Fibroblast of the aortic adventitia (primary cell): ENCODE results near the gene TSHZ1. TPM values are rescaled to one million over a fixed set of nuclear protein-coding genes. Genes with fewer than 3 reads are reported as not detected.

ENCODE experiments used
- DNase-seq: peaks from one replicate; pipeline ENCODE4 v3.0.0-alpha.2; 2010; ENCODE audit warnings: low read depth
- H3K4me3 ChIP-seq: 2 replicates; pipeline ENCODE4 v1.5.1; 2011; ENCODE audit warnings: low read depth, mild to moderate bottlenecking, control low read depth, low read length, moderate library complexity
- CTCF ChIP-seq: IDR thresholded peaks from 2 replicates; pipeline ENCODE4 v1.5.1; 2011; ENCODE audit warnings: mild to moderate bottlenecking, low read length, control low read depth, inconsistent platforms; ENCODE audit not compliant: insufficient read depth
- total RNA-seq: library from RNA; depleted of rRNA; stranded (reverse); fragments of >200 nt; gene quantifications from 2 replicates; pipeline ENCODE4 v1.2.3, GENCODE V29; 2012; ENCODE audit warnings: low replicate concordance

Gene TSHZ1
- total RNA-seq, 1 donor, result 7.9 TPM

GRCh38 chr18:75170916-75171315 is 39.7 kb upstream of the TSHZ1 start:
- no peak for DNase-seq
- no peak overlapping the region for H3K4me3 ChIP-seq

GRCh38 chr18:75172299-75173124 is 38.1 kb upstream of the TSHZ1 start:
- no peak overlapping the region for H3K4me3 ChIP-seq
- DNase-seq, result no peak
- no peak for TF ChIP-seq CTCF

More at GRCh38 chr18:75170916-75171315, 39.7 kb upstream of the TSHZ1 start:
- no peak for TF ChIP-seq CTCF

GRCh38 chr18:75173125-75173432 is 37.5 kb upstream of the TSHZ1 start:
- H3K4me3 ChIP-seq, result no peak overlapping the region
- peak; percentile 14 for TF ChIP-seq CTCF
- DNase-seq, result peak; percentile 2

DNA sequence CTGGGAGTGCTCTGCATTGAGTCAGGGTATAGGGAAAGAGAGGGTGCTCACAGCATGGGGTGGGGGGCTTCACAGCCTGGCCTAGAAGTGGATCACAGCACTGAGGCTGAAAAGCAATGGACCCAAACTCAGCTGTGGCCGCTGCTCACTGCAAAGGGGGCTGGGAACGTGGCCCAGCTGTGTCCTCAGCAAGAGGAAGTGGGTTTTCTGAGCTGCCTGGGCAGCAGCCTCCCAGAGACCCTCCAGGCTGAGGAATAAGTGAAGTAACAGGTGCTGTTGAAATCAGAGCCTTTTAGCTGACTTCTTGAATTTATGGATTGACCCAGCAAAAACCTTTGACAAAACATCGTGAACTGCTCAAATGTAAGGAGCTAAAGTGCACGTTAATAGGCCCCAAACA is 36.9 kb upstream of the TSHZ1 start:
- no peak for DNase-seq
- H3K4me3 ChIP-seq, result no peak overlapping the region
- no peak for TF ChIP-seq CTCF

DNA sequence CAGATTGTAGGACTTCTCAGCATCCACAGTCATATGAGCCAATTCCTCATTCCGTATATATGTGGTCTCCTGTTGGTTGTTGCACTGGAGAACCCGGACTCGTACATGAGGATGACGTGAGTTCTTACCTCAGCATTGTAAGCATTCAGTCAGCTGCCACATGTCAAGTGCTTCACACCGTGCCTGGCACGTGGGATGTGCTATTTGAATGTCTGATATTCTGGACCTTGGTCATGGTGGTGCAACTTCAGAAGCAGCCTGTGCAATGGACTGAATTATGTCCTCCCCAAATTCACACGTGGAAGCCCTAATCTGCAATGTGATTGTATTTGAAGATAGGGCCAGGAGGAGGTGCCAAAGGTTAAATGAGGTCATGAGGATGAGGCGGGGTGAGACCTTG is 33.7 kb upstream of the TSHZ1 start:
- no peak for TF ChIP-seq CTCF
- no peak overlapping the region for H3K4me3 ChIP-seq
- no peak for DNase-seq

- no peak for TF ChIP-seq CTCF
- no peak for DNase-seq
- no peak overlapping the region for H3K4me3 ChIP-seq
Measured at GRCh38 chr18:75178376-75178775, 32.2 kb upstream of the TSHZ1 start.
